Measurements from ENCODE around the gene TRIM52.
A peak's percentile ranks its signal among the peaks of the same experiment; 100 is the strongest.

Gene TRIM52

GRCh38 chr5:181259283-181259682 is 1.7 kb downstream of the TRIM52 start:
- Histone ChIP-seq H3K9ac (ENCODE audit: low read length) (peak overlapping the region; percentile 96; the same call in 1 of the 2 replicates), H3K4me2 (ENCODE audit: low read length) (peak overlapping the region; percentile 93), H3K9me3 (ENCODE audit: insufficient read depth, low read length) (no peaks in the 10 kb centered on the region), H4K20me1 (ENCODE audit: insufficient read depth, low read length) (peaks cover 15% of the 10 kb centered on the region; the same call in 1 of the 2 replicates), H3K36me3 (replicated peaks; ENCODE audit: low read depth, low read length) (peaks cover 37% of the 10 kb centered on the region), H3K27me3 (ENCODE audit: low read depth, low read length) (no peaks in the 10 kb centered on the region), H3K4me3 (ENCODE audit: low read length) (peak overlapping the region; percentile 89), H2AFZ (ENCODE audit: low read depth, low read length) (no peak overlapping the region), H3K4me1 (ENCODE audit: low read length) (peaks cover 21% of the 10 kb centered on the region), H3K27ac (ENCODE audit: low read length) (no peak overlapping the region), H3K79me2 (ENCODE audit: low read length) (peaks cover 86% of the 10 kb centered on the region)
- TF ChIP-seq CTCF (IDR thresholded peaks at IDR 0.05; ENCODE audit: low read depth, low read length) = no peak
- no peak for TF ChIP-seq EZH2phosphoT487 (IDR thresholded peaks at IDR 0.05; ENCODE audit: low read depth)

DNA sequence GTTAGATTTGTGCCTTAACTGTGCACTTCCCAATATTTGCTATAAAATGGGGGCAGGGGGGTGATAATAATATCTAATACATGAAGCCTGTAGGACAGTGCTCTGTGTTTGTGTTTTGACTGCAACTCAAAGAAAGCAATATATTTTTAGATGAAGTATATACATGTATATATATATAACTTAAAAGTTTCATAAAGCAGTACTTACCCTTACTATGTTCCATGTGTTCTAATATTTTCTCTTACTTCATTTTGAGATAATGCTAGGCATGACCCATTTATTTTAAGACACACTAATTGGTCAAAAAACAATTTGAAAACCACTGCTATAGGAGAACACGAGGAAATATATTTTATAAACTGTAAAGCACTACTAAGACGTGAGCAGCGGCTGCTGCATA is 2.4 kb downstream of the TRIM52 start:
- Histone ChIP-seq H2AFZ (ENCODE audit: low read depth, low read length) (no peak overlapping the region), H3K79me2 (ENCODE audit: low read length) (peaks cover 93% of the 10 kb centered on the region), H3K9ac (ENCODE audit: low read length) (no peak overlapping the region), H3K4me1 (ENCODE audit: low read length) (peaks cover 21% of the 10 kb centered on the region), H3K27ac (ENCODE audit: low read length) (no peak overlapping the region), H3K4me3 (ENCODE audit: low read length) (peak overlapping the region; percentile 89), H3K27me3 (ENCODE audit: low read depth, low read length) (no peaks in the 10 kb centered on the region), H3K9me3 (ENCODE audit: insufficient read depth, low read length) (no peaks in the 10 kb centered on the region), H4K20me1 (ENCODE audit: insufficient read depth, low read length) (peaks cover 15% of the 10 kb centered on the region; the same call in 1 of the 2 replicates), H3K4me2 (ENCODE audit: low read length) (peak overlapping the region; percentile 93), H3K36me3 (replicated peaks; ENCODE audit: low read depth, low read length) (peaks cover 35% of the 10 kb centered on the region)
- TF ChIP-seq CTCF (IDR thresholded peaks at IDR 0.05; ENCODE audit: low read depth, low read length) (no peak), EZH2phosphoT487 (IDR thresholded peaks at IDR 0.05; ENCODE audit: low read depth) (no peak)

DNA sequence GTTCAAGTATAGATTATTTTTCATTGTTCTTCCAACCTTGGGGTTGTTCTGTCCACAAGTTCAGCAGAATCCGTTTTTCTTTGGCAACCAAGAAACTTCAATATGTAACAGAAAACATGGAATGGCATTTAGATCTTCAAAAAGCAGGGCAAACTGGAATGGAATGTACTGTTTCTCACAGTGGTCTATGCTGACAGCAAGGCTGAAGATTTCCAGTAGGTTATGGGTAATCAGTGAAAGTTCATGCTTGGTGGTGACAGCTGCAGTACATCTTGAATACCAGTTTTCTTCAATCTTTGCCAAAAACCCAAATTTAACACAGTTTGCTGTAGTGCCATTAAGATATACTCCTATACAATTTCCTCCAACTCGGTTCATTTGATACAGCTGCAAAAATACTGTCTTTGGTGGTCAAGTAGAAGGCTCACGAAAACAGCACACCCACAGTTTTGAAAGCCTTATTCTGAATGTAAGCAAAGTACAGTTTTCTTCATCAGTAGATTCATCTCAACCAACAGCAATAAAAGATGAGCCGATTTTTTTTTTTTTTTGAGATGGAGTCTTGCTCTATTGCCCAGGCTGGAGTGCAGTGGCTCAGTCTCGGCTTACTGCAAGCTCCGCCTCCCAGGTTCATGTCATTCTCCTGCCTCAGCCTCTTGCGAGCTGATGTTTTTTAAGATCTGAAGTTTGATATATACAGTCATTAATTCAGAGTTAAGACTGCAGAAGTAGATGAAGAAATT is 4.9 kb downstream of the TRIM52 start:
- H3K79me2 ChIP-seq (ENCODE audit: low read length) = peaks cover 98% of the 10 kb centered on the region
- H4K20me1 ChIP-seq (ENCODE audit: insufficient read depth, low read length) = peaks cover 15% of the 10 kb centered on the region; the same call in 1 of the 2 replicates
- no peak for TF ChIP-seq CTCF (IDR thresholded peaks at IDR 0.05; ENCODE audit: low read depth, low read length)
- no peak for TF ChIP-seq EZH2phosphoT487 (IDR thresholded peaks at IDR 0.05; ENCODE audit: low read depth)
- peaks cover 17% of the 10 kb centered on the region for H3K4me1 ChIP-seq (ENCODE audit: low read length)
- H3K9ac ChIP-seq (ENCODE audit: low read length) = no peak overlapping the region
- H3K9me3 ChIP-seq (ENCODE audit: insufficient read depth, low read length) = no peaks in the 10 kb centered on the region
- H2AFZ ChIP-seq (ENCODE audit: low read depth, low read length) = no peak overlapping the region
- H3K36me3 ChIP-seq (replicated peaks; ENCODE audit: low read depth, low read length) = peaks cover 38% of the 10 kb centered on the region
- no peaks in the 10 kb centered on the region for H3K27me3 ChIP-seq (ENCODE audit: low read depth, low read length)
- no peak overlapping the region for H3K4me2 ChIP-seq (ENCODE audit: low read length)
- no peak overlapping the region for H3K27ac ChIP-seq (ENCODE audit: low read length)
- H3K4me3 ChIP-seq (ENCODE audit: low read length) = no peak overlapping the region

- Histone ChIP-seq H3K79me2 (ENCODE audit: low read length) (peaks cover 97% of the 10 kb centered on the region), H3K9me3 (ENCODE audit: insufficient read depth, low read length) (no peaks in the 10 kb centered on the region), H3K36me3 (replicated peaks; ENCODE audit: low read depth, low read length) (peaks cover 38% of the 10 kb centered on the region), H2AFZ (ENCODE audit: low read depth, low read length) (no peak overlapping the region), H3K27me3 (ENCODE audit: low read depth, low read length) (no peaks in the 10 kb centered on the region), H3K4me2 (ENCODE audit: low read length) (no peak overlapping the region), H4K20me1 (ENCODE audit: insufficient read depth, low read length) (peaks cover 19% of the 10 kb centered on the region; the same call in 1 of the 2 replicates), H3K4me1 (ENCODE audit: low read length) (peaks cover 17% of the 10 kb centered on the region), H3K27ac (ENCODE audit: low read length) (no peak overlapping the region), H3K4me3 (ENCODE audit: low read length) (no peak overlapping the region), H3K9ac (ENCODE audit: low read length) (no peak overlapping the region)
- TF ChIP-seq CTCF (IDR thresholded peaks at IDR 0.05; ENCODE audit: low read depth, low read length) (no peak), EZH2phosphoT487 (IDR thresholded peaks at IDR 0.05; ENCODE audit: low read depth) (no peak)
These were observed 5.7 kb downstream of the TRIM52 start for GRCh38 chr5:181255276-181255675.
